HG02973 (cell line): Measurements from ENCODE around the gene SOD1.

Experiments used
- ATAC-seq: cut with Tn5 transposase; IDR thresholded peaks from one replicate; pipeline ENCODE4 v1.9.1; 2021; ENCODE audit warnings: moderate library complexity; ENCODE audit not compliant: unreplicated experiment

SOD1 gene

DNA sequence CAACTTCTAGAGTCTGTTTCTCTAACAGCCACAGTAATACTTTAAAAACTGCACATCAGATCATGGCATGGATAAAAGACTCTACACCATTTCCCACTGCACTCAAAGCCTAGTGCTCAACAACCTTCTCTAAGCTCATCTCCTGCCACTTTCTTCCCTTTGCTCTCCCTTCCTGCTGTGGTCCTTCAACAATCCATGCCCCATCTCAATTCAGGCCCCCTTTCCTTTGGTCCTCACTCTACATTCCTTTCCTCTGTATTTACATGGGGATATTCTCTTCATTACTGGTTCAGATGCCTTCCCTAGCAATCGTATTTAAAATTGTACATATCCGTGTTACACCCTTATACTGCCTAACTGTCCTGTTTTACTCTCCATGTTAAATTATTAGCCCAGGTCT, 19.0 kb downstream of the SOD1 start:
- ATAC-seq, result no peak

DNA sequence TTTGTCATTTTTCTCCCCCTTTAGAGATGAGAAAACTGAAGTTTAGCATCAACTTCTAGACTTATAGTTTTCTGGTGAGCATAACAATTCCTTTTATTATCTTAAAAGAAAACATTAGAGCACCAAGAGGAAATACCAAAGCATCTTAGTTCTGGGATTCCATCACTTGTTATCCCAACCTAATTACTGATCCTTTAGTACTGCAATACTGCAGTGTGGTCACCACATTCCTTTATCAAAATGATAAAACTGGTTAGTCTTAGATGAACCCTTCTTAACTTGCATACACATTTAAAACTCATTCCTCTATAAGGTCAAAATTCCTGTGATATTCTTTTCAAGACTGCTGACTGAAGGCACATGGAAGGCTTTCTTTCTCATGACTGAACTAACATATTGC, 23.1 kb downstream of the SOD1 start:
- no peak for ATAC-seq

DNA sequence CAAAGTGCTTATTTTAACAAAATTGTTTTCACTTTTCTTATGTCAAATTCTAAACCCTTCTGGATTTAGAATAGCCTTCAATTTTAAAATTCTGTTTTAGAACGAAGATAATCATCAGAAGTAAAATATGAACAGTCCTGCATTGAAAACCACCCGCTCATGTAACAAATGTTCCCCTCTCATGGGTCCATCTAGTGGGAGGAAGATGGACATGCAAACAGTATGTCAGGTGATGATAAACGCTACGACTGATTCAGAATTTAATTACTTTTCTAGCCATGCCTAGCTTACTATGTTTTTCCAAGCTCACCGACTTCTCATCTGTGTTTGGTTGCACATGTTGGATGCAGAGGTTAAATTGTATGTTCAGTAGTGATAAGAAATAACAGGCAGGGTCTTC, 23.5 kb downstream of the SOD1 start:
- ATAC-seq, result no peak

DNA sequence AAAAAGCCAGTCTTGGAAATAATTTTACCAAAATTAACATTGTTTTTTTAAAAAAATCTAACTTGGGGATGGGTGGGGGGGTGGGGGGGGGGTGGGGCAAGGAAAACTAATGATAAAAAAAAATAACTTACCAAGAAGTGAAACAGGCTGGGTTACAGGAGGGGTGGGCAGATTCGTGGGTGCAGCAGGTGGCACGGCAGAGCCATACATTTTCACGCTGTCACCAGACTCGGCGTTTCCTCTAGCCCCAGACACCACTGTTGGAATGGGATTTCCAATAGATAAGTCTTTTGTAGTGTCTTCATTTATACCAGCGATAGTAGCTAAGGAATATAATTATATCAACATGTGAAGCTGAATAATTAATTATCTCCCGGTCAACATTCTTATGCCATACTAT, 25.4 kb downstream of the SOD1 start:
- ATAC-seq, result no peak

DNA sequence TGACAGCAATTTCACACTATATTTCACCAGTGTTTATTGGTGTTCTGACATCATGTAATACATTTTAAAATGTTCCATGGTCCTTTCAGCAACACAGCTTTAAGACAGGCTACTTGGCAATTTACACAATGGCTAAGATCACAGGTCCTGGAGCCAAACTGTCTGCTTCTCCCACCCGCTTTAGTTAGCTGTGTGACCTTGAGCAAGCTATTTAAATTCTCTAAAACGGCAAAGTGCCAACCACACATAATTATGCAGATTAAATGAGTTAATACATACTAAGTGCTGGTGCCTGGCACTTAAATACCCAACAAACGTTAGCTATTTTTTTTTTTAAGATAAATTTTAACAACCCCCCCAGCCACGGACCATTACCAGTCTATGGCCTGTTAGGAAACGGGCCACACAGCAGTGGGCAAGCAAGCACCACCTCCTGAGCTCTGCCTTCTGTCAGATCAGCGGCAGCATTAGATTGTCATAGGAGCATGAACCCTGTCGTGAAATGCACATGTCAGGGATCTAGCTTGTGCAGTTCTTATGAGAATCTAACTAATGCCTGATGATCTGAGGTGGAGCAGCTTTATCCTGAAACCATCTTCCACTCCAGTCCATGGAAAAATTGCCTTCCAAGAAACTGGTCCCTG, 26.9 kb downstream of the SOD1 start:
- no peak for ATAC-seq

DNA sequence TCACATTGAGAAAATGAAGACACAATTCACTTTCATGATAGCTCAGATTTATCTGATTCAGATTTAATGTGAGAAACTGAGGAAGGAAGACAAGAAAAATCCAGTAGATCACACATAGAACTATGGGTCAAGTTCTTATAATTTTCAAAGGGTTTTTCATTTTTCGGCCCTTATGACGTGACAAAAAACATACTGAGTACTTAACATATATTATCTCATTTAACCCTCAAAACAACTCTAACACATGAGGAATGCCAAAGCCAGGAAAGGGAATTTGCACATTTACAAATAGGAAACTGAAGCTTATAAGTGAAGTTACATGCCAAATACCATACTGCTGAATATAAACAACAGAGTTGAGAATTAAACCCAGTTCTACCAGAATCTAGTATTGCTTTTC, 27.6 kb downstream of the SOD1 start:
- no peak for ATAC-seq

DNA sequence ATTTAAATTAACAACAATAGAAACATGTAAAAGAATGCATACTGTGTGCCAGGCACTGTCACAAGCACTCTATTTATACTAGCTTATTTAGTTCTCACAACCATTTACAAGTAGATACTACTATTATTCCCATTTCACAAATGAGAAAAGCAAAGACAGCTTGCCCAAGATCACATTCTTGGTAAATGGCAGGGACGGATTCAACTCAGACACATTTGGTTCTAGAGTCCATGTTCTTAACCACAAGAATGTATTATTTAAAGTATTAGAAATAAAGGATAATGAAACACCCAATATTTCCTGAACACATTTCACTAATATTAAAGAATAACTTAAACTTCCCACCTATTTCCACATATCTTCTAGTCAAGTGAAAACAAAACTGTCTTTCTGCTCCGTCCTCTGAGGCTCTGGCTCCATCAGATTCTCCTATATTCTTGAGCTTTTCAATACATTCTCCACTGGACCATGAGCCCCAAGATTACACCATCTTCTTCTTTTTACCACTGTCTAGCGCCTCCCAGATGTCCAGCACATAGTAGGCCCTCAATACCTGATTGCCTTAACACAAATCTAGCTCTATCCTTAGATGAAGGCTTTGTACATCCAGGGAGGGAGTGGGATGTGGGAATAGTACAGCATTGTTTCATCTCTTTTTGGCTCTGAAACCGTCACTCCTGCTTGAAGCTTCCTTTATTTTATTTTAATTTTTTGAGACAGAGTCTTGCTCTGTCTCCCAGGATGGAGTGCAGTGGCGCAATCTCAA, 29.3 kb downstream of the SOD1 start:
- no peak for ATAC-seq

DNA sequence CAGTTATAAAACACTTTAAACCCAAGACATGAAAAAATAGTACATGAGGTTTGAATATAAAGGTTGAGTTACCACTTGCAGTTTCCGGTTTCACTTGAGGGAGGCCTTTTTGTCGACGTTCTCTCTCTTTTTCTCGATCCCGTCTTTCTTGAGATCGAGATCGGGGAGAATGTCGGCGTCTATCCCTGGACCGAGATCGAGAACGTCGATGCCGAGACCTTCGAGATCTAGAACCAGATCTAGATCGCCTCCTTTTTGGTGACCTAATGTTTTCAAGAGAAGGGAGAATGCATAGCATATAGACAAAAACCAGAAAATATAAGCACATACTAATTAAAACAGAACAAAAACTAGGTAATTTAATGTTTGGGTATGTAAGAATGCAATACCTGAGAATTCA, 33.7 kb downstream of the SOD1 start:
- ATAC-seq, result no peak

DNA sequence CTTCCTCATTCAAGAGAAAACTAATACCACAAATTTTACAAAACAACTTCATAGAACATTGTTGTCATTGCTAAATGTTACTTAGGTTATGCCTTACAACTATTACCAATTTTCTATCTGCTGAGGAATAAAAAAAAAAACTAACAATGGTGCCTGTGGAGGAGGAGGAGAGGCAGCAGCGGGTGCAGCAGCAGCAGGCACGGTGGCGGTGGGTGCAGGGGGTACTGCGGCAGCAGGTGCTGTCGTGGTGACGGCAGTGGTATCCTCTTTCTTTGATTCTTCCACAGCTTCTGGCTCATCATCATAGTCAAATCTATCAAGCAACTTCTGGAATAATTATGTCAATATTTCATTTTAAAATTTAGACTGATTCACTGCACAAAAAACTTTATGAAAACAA, 36.9 kb downstream of the SOD1 start:
- no peak for ATAC-seq

DNA sequence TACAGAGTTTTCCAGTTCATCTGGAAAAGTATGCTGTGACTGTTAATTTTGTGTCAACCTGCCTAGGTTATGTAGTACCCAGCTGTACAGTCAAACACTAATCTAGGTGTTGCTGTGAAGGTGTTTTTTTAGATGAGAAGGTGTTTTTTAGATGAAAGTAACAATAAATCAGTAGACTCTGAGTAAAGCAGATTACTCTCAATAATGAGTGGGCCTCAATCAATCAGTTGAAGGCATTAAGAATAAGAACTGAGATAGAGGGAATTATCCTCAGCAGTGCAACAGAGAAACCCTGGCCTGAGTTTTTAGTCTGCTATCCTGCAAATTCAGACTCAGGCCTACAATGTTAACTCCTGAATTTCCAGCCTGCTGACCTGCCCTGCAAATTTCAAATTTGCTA, 39.0 kb downstream of the SOD1 start:
- no peak for ATAC-seq

DNA sequence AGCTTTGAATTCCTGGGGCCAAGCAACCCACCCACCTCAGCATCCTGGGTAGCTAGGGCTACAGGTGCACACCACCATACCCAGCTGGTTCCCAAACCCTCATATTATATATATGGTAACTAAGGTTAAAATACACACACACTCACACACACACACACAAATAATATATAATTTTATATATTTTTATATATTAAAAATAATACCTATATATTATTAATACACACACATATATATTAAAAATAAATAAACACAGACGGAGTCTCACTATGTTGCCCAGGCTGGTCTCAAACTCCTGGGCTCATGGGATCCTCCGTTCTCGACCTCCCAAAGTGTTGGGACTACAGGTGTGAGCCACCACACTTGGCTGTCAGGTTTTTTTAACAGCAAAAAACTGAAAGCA, 40.5 kb downstream of the SOD1 start:
- no peak for ATAC-seq

DNA sequence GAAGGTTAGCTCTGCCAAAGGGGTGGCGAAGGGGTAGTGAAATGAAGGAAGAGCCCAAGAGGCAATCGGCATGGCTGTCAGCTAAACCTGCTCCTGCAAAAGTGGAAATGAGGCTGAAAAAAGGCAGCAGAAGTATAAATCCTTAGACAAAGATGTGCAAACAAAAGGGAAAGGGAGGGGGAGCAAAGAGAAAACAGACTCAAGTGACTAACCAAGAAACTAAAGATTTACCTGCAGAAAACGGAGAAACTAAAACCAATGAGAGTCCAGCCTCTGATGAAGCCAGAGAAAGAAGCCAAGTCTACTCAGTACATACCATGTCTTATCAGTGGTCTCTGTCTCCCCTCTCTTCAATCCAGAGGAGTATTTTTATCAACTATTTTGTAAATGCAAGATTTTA, 47.1 kb downstream of the SOD1 start:
- ATAC-seq, result no peak

DNA sequence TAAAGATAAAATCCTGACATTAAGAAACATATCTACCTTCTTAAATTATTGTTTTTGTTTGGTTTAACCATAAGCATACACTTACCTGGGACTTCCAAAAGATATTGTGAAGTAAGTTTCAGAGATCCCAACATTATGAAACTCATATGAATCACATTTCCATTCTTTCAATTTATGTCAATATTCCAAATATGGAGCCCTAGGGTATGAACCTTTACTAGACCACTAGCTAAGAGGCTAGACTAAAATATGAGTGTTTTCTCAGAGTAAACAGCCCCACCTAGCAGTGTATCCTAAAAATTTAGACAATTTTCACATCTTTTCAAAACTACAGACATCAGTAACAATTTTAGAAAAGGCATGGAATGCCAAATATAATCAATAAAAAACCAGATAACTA, 48.0 kb downstream of the SOD1 start:
- no peak for ATAC-seq

DNA sequence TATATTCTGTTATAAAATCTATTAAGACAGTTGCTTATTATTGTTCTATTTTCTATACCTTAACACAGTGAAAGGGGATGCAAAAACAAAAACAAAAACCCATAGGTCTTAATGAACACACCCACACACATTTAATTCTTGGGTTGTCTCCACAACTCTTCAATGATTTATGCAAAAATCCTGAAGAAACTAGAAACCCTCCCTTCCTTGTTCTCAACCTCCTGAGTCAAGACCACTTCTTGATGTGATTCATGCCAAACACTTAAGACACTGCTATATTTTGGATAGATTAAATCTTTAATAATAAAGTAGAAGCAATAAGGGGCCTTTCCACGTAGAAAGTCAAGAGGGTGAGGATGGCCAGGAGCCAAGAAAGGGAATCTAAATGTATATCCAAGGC, 49.0 kb downstream of the SOD1 start:
- ATAC-seq, result no peak

DNA sequence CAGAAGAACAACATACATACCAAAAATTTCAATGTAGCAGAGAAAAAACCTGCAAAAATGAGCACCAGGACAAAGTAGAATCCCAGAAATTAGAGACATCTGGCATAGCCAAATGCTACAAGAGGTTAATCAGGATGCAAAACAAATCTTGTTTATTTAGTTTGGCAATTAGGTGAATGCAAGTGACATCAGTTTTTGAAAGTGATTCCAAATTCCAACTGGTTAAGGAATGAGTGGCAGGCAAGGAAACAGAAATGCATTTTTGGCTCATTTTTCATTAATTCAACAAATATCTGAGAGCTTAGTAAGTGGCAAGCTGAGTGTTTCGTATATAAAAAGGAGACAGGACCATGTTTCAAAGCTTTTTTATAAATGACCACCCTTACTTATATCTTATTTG, 51.1 kb downstream of the SOD1 start:
- ATAC-seq, result no peak

DNA sequence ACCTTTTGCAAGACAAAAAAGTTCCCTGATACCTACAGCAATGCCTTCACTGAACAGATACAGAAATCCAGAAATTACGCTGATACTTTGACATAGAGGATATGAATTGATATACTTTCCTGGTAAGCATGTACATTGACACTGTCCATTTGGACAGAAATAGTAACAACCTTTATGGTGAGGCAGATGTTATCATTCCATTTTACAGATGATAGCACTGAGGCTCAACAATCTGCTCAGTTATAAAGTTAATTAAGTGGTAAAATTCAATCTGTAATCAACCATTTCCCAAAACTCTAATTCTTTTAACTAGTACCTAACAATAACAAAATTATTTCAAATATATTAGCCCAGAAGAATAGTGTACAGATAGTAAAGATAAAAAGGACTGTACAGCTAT, 51.8 kb downstream of the SOD1 start:
- no peak for ATAC-seq

DNA sequence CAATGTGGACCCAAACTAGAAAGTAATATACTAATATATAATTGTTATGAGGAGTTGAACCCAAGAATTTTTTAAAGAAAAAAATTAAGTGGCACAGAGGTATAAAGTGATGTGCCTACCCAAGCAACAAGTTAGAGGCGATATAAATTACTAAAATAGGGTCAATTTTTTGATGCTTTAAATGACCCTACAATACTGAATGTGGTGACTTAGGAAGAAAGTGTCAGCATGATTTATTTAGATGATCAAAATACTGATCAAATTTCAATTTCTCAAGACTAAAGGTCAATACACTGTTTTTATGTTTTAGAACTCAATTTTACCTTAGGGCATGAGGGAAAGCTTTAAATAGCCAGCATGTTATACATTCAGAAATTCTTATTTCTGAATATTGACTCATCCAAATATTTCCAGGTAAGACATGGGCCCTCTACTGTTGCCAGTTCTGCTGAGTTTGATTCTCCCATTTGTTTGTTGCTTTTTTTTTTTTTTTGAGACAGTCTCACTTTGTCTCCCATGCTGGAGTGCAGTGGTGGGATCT, 52.3 kb downstream of the SOD1 start:
- ATAC-seq, result no peak

DNA sequence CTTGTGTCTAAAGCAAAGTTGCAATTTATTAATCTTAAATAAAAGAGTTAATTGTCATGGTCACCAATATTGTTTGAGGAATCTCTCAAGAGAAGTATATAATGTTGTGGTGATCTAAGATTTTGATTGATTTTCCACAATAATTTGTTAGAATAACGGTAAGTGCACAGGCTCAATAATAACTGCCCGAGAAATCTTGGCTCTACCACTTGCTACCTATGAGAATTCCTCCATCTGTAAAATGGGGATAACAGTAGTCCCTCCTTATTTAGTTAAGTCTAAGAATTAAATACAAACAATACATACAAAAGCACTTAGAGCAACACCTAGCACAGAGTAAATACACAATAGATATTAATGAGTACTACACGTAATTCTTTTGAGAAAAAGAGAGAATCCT, 53.6 kb downstream of the SOD1 start:
- ATAC-seq, result no peak

DNA sequence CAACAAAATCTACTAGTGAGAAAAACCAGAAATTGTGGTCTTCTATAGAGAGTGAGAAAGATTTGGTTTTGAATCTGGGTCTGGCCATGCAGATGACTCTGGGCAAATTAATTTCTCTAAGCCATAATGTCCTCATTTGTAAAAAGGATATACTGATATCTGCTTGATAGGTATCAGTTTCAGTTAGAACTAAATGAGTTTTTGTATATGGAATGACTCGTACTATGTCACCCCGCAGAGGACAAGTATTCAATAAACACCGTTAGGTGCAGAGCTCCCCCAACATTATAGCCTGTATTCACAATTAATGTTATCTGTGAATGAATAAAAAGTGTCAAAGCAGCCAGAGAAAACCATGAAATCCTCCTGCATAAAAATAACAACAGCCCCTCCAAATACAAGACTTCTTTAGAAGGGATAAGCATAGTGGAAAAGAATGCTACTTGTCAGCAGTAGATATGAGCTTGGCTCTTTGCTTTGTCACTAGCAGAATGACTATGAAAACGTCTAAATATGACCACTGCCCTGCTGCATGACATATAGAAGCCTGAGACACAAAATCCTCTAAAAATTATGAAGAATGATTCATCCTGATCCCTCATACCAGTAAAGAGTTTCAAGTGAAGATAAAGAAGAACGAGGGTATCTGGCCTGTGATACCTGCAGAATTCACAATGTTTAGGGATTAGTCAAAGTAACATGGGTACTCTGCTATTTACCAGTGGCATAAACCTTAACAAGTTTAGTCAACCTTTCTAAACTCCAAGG, 54.7 kb downstream of the SOD1 start:
- no peak for ATAC-seq

DNA sequence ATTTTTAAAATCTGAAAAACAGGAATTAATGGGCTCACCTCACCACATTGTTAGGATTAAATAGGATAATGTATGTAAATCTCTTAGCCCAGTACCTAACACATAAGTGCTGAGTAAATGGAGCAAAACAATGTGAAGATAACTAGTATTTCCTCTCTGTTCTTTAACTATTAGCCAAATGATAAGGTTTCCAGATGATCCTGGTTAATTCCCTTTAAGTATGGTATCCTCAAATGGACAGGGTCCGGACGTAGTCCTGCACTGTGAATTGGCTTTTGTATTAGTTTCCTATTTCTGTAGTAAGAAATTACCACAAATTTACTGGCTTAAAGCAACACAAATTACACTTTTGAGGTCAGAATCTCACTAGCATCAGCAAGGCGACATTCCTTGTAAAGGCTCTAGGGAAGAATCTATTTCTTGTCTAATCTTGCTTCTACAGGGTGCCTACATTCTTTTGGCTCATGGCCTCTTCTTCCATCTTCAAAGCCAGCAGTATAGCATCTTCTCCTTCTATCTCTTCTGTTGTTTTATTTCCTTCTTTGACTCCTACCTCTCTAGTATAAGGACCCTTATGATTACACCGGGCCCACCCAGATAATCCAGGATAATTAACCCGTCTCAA, 55.4 kb downstream of the SOD1 start:
- no peak for ATAC-seq

DNA sequence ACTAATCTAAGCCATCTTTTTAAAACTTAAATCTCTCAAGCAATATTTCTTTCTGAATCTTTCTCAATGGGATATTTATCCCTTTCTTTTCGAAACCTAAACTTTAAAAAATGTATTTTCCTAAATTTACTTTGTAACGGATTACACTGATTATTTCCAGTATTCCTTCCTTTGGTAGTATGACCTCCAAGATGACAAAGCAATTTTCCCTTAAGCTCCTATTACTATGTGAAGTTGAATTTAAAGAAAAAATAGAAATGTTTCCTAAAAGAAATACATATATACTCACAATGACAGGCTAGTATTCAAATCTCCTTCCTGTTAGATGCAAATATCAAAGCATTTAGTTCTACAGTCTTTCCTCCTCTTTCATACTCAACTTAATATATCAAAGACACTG, 56.6 kb downstream of the SOD1 start:
- ATAC-seq, result no peak
